Gastrocnemius medialis (tissue), 4 donors: ENCODE measurements around the gene ENTPD8. TPM values are rescaled to one million over a fixed set of nuclear protein-coding genes. Genes with fewer than 3 reads are reported as not detected.
"Not testable (repeated sequence)": the region's sequence is repeated elsewhere in the genome, so short reads cannot be mapped to it uniquely, and the experiment has no call there.

Experiments used
- ATAC-seq, 2 donors: fragments of 150-250 bp; one replicate each; pipeline ENCODE4 v1.9.1; 2016
- DNase-seq, 2 donors: peaks; one replicate each; pipeline ENCODE4 v3.0.0-alpha.2; 2019
- H3K27ac ChIP-seq, 4 donors: fragments of 200-600 bp; sonication (generic); 1 replicate in 1 of 4; 2 replicates in 3 of 4; pipeline ENCODE4 v1.5.1; 2016 to 2018; ENCODE audit warnings: mild to moderate bottlenecking in 2 of 4, moderate library complexity in 1 of 4
- H3K27me3 ChIP-seq, 3 donors: fragments of 200-600 bp; sonication (generic) in 2 of 3; 1 replicate in 1 of 3; 2 replicates in 2 of 3; pipeline versions ENCODE4 v1.5.1 to v1.6.0; 2016 to 2019; ENCODE audit warnings: mild to moderate bottlenecking in 1 of 3, moderate library complexity in 1 of 3
- H3K36me3 ChIP-seq, 2 donors: fragments of 200-600 bp; sonication (generic) in 1 of 2; one replicate each; pipeline ENCODE4 v1.5.1; 2017 to 2018
- H3K4me1 ChIP-seq, 2 donors: fragments of 200-600 bp; sonication (generic) in 1 of 2; one replicate each; pipeline ENCODE4 v1.5.1; 2016 to 2017; ENCODE audit warnings: mild to moderate bottlenecking in 2 of 2
- H3K4me3 ChIP-seq, 4 donors: fragments of 200-600 bp; sonication (generic) in 3 of 4; 1 replicate in 1 of 4; 2 replicates in 3 of 4; pipeline ENCODE4 v1.5.1; 2016 to 2019; ENCODE audit warnings: mild to moderate bottlenecking in 2 of 4
- H3K9me3 ChIP-seq, 3 donors: fragments of 200-600 bp; sonication (generic) in 2 of 3; 1 replicate in 1 of 3; 2 replicates in 2 of 3; pipeline ENCODE4 v1.5.1; 2016 to 2019
- CTCF ChIP-seq, 5 experiments: fragments of 450-650 bp in 3 of 5; fragments of 200-600 bp in 2 of 5; sonication (generic) in 2 of 5; IDR thresholded peaks in 4 of 5; conservative IDR thresholded peaks in 1 of 5; 1 replicate in 4 of 5; 2 replicates in 1 of 5; pipeline ENCODE4 v1.5.1; 2016 to 2019; ENCODE audit warnings: antibody characterized with exemption in 5 of 5, mild to moderate bottlenecking in 3 of 5, moderate library complexity in 3 of 5
- POLR2A ChIP-seq, 2 donors: fragments of 450-650 bp; IDR thresholded peaks; one replicate each; pipeline ENCODE4 v1.6.1; 2017; ENCODE audit warnings: antibody characterized with exemption in 2 of 2, mild to moderate bottlenecking in 2 of 2, moderate library complexity in 2 of 2
- in situ Hi-C, 4 donors: fragments of 200-750 bp; cut with MboI; loops; one replicate each; pipeline versions ENCODE4 v1.15.0 to v1.8.0; 2017; ENCODE audit warnings: low sequenced_read_pairs in 4 of 4
- intact Hi-C: fragments of 100-400 bp; cut with DNase I; formaldehyde crosslinking; loops from one replicate; pipeline ENCODE4 v1.15.1; 2023; ENCODE audit warnings: low total_unique reads
- total RNA-seq, 4 donors: library from RNA; depleted of rRNA; stranded (reverse); fragments of >200 nt; gene quantifications; one replicate each; pipeline versions ENCODE4 v1.1.0 to v1.2.3, GENCODE V29; 2016

The ENTPD8 gene
- total RNA-seq, 4 donors from 2014 or later = 0.23 TPM; not detected in 3

GRCh38 chr9:137452761-137453642, 11.8 kb upstream of the ENTPD8 start:
- Histone ChIP-seq H3K9me3 (no peaks in the 10 kb centered on the region), H3K27ac (no peak overlapping the region), H3K36me3 (peaks cover 0 to 6% of the 10 kb centered on the region in 2 donors), H3K27me3 (no peaks in the 10 kb centered on the region), H3K4me3 (peak overlapping the region in 3 of 4 donors; percentile 25 to 34 (median 32)), H3K4me1 (no peaks in the 10 kb centered on the region)
- ATAC-seq (no peak), DNase-seq (peak in 1 of 2 donors; percentile 12)
- in situ Hi-C loops = no loop called here
- intact Hi-C loops = no loop called here
- TF ChIP-seq CTCF (IDR thresholded peaks at IDR 0.05 in 4 of 5, conservative IDR thresholded peaks at IDR 0.05 in 1 of 5) (no peak), POLR2A (IDR thresholded peaks at IDR 0.05) (no peak)

GRCh38 chr9:137452006-137452760, 11.0 kb upstream of the ENTPD8 start:
- in situ Hi-C loops (no loop called here), intact Hi-C loops (no loop called here)
- H3K27me3 ChIP-seq = no peaks in the 10 kb centered on the region
- no peak for ATAC-seq
- no peak for TF ChIP-seq CTCF (IDR thresholded peaks at IDR 0.05 in 4 of 5, conservative IDR thresholded peaks at IDR 0.05 in 1 of 5)
- no peak for TF ChIP-seq POLR2A (IDR thresholded peaks at IDR 0.05)
- H3K9me3 ChIP-seq = no peaks in the 10 kb centered on the region
- no peak overlapping the region for H3K27ac ChIP-seq
- no peaks in the 10 kb centered on the region for H3K4me1 ChIP-seq
- H3K4me3 ChIP-seq = no peak overlapping the region
- peak in 1 of 2 donors; percentile 8 for DNase-seq
- peaks cover 0 to 6% of the 10 kb centered on the region in 2 donors for H3K36me3 ChIP-seq

GRCh38 chr9:137451264-137452005, 10.3 kb upstream of the ENTPD8 start:
- ATAC-seq, in situ Hi-C loops: not testable (repeated sequence)

GRCh38 chr9:137450539-137451222, 9.5 kb upstream of the ENTPD8 start:
- peak in 1 of 2 donors; percentile 9 for DNase-seq
- H3K36me3 ChIP-seq, intact Hi-C loops: not testable (repeated sequence)

More at GRCh38 chr9:137451264-137452005, 10.3 kb upstream of the ENTPD8 start:
- H3K27me3 ChIP-seq, H3K36me3 ChIP-seq, H3K4me3 ChIP-seq, H3K9me3 ChIP-seq, H3K4me1 ChIP-seq, DNase-seq, intact Hi-C loops, H3K27ac ChIP-seq: not testable (repeated sequence)

GRCh38 chr9:137449931-137450538, 8.9 kb upstream of the ENTPD8 start:
- Histone ChIP-seq H3K9me3 (no peaks in the 10 kb centered on the region), H3K36me3 (no peaks in the 10 kb centered on the region), H3K4me1 (peaks cover 0 to 9% of the 10 kb centered on the region in 2 donors), H3K27me3 (no peaks in the 10 kb centered on the region), H3K27ac (no peak overlapping the region), H3K4me3 (no peak overlapping the region)
- intact Hi-C loops (no loop called here), in situ Hi-C loops (no loop called here)
- DNase-seq (peak in 1 of 2 donors; percentile 12), ATAC-seq (no peak)
- TF ChIP-seq POLR2A (IDR thresholded peaks at IDR 0.05) (no peak), CTCF (IDR thresholded peaks at IDR 0.05 in 4 of 5, conservative IDR thresholded peaks at IDR 0.05 in 1 of 5) (no peak)

More at GRCh38 chr9:137450539-137451222, 9.5 kb upstream of the ENTPD8 start:
- H3K4me1 ChIP-seq, H3K27ac ChIP-seq, H3K27me3 ChIP-seq, H3K9me3 ChIP-seq, in situ Hi-C loops, ATAC-seq, H3K4me3 ChIP-seq: not testable (repeated sequence)
